Endometrial microvascular endothelial cells (primary cell): ENCODE results near the gene GTSE1. TPM values are rescaled to one million over a fixed set of nuclear protein-coding genes. Genes with fewer than 3 reads are reported as not detected.

Experiments
- total RNA-seq: library from RNA; depleted of rRNA; stranded (reverse); fragments of >200 nt; gene quantifications from one replicate; pipeline ENCODE4 v1.2.3, GENCODE V29; 2015; ENCODE audit errors: inconsistent ontology term

Gene GTSE1
- total RNA-seq, 1 donor from 2014 or later: 22.8 TPM

Other genes starting within 250 kb of the GTSE1 start
- 4.6 TPM for gene PPARA, start 146.3 kb upstream of the GTSE1 start, total RNA-seq
- gene CDPF1, start 46.6 kb upstream of the GTSE1 start, total RNA-seq: 34.5 TPM
- not detected for gene PKDREJ, start 33.5 kb upstream of the GTSE1 start, total RNA-seq
- 49.3 TPM for gene TTC38, start 28.9 kb upstream of the GTSE1 start, total RNA-seq
- gene TRMU, start 38.8 kb downstream of the GTSE1 start, total RNA-seq: 43.3 TPM
- 0.19 TPM for gene CELSR1, start 240.8 kb downstream of the GTSE1 start, total RNA-seq